Lung (tissue), 12 donors: ENCODE data around the gene OR1E1. TPM values are rescaled to one million over a fixed set of nuclear protein-coding genes. Genes with fewer than 3 reads are reported as not detected.
"Not testable (repeated sequence)": the region's sequence is repeated elsewhere in the genome, so short reads cannot be mapped to it uniquely, and the experiment has no call there.

ENCODE experiments used
- ATAC-seq: fragments of 200-7000 bp; cut with Tn5 transposase; one replicate; pipeline ENCODE4 v1.9.1; 2020; ENCODE audit warnings: moderate number of reproducible peaks; ENCODE audit not compliant: insufficient read depth, low FRiP score
- DNase-seq, 3 donors: peaks; one replicate each; pipeline ENCODE4 v3.0.0-alpha.2; 2013 to 2017
- H3K27ac ChIP-seq, 2 donors: one replicate each; pipeline ENCODE4 v1.5.1; 2013; ENCODE audit warnings: mild to moderate bottlenecking in 2 of 2, moderate library complexity in 2 of 2, control low read depth in 1 of 2, inconsistent platforms in 1 of 2, low read depth in 1 of 2, low read length in 1 of 2
- H3K27me3 ChIP-seq, 3 donors: one replicate each; pipeline ENCODE4 v1.5.1; 2013; ENCODE audit warnings: low read length in 2 of 3; ENCODE audit not compliant: control insufficient read depth in 3 of 3, insufficient read depth in 3 of 3
- H3K36me3 ChIP-seq, 4 donors: one replicate each; pipeline ENCODE4 v1.5.1; 2013; ENCODE audit warnings: low read length in 4 of 4, mild to moderate bottlenecking in 1 of 4, moderate library complexity in 1 of 4; ENCODE audit not compliant: control insufficient read depth in 4 of 4, insufficient read depth in 4 of 4
- H3K4me1 ChIP-seq, 5 donors: one replicate each; pipeline ENCODE4 v1.5.1; 2013; ENCODE audit warnings: low read length in 5 of 5, mild to moderate bottlenecking in 2 of 5, moderate library complexity in 1 of 5; ENCODE audit not compliant: control insufficient read depth in 5 of 5, insufficient read depth in 5 of 5
- H3K4me3 ChIP-seq: one replicate; pipeline ENCODE4 v1.5.1; 2013; ENCODE audit warnings: mild to moderate bottlenecking, control low read depth, moderate library complexity
- H3K9ac ChIP-seq, 2 donors: one replicate each; pipeline ENCODE4 v1.5.1; 2013; ENCODE audit warnings: low read length in 2 of 2, control low read depth in 1 of 2; ENCODE audit not compliant: insufficient read depth in 1 of 2
- H3K9me3 ChIP-seq, 4 donors: one replicate each; pipeline ENCODE4 v1.5.1; 2013; ENCODE audit warnings: low read length in 3 of 4, mild to moderate bottlenecking in 1 of 4, moderate library complexity in 1 of 4; ENCODE audit not compliant: control insufficient read depth in 4 of 4, insufficient read depth in 3 of 4
- CTCF ChIP-seq: IDR thresholded peaks from 2 replicates; pipeline ENCODE4 v1.5.1; 2012; ENCODE audit warnings: mild to moderate bottlenecking; ENCODE audit errors: control extremely low read depth, extremely low read depth
- WGBS, 2 donors: extraction: QIAGEN DNeasy Blood & Tissue Kit; methylation state at CpG; one replicate each; pipeline ENCODE4 v1.1.7; 2013; 5-methylcytosine and 5-hydroxymethylcytosine counted together
- polyA plus RNA-seq, 2 donors: library from polyadenylated mRNA; stranded (reverse); fragments of 200-250 nt; gene quantifications; one replicate each; pipeline ENCODE4 v1.2.1, GENCODE V29; 2013
- total RNA-seq, 2 donors: library from RNA; depleted of rRNA in 1 of 2; stranded (reverse); fragments of >200 nt in 1 of 2; gene quantifications; one replicate each; pipeline ENCODE4 v1.2.1, GENCODE V29; 2014 to 2021
- donor health status: control.
- donor health status: control.
- donor health status: Bipolar disorder and iron deficiency.
- donor health status: healthy.
- donor health status: DM: yes; HTN: yes; CAD: no.

OR1E1 gene
- total and polyA plus RNA-seq, 4 donors, result not detected

GRCh38 chr17:3438368-3438767, 40.2 kb upstream of the OR1E1 start:
- TF ChIP-seq CTCF, result no peak
- Histone ChIP-seq H3K9ac (no peak overlapping the region), H3K4me1 (peaks cover 0 to 16% (median 0%) of the 10 kb centered on the region in 5 donors), H3K9me3 (no peaks in the 10 kb centered on the region), H3K27me3 (no peaks in the 10 kb centered on the region), H3K4me3 (no peak overlapping the region), H3K27ac (no peak overlapping the region), H3K36me3 (no peaks in the 10 kb centered on the region)
- DNase-seq, result no peak
- 56 to 76% methylated on average over 1 of the region's 1 CpG for WGBS, 2 donors
- ATAC-seq, result no peak

GRCh38 chr17:3433741-3434140, 35.5 kb upstream of the OR1E1 start, which contains the start of gene OR1E2:
Gene OR1E2 (minus strand): TSS chr17:3433841. CDS start chr17:3433841, 0 bp downstream.
- DNase-seq, result no peak
- Histone ChIP-seq H3K27me3 (no peaks in the 10 kb centered on the region), H3K4me3 (no peak within 1 kb of the TSS), H3K4me1 (no peaks in the 10 kb centered on the region), H3K9ac (no peak within 1 kb of the TSS), H3K36me3 (no peaks in the 10 kb centered on the region), H3K27ac (no peak within 1 kb of the TSS), H3K9me3 (no peaks in the 10 kb centered on the region)
- 74 to 79% methylated on average over 3 of the region's 3 CpGs for WGBS, 2 donors
- no peak for ATAC-seq
- TF ChIP-seq CTCF, result no peak

GRCh38 chr17:3433215-3433614, 35.0 kb upstream of the OR1E1 start:
- H3K27me3 ChIP-seq, H3K27ac ChIP-seq, H3K4me1 ChIP-seq, H3K9ac ChIP-seq, ATAC-seq, H3K36me3 ChIP-seq, H3K9me3 ChIP-seq, H3K4me3 ChIP-seq: not testable (repeated sequence)
- 17 to 31% methylated on average over 7 of the region's 7 CpGs for WGBS, 2 donors
- peak in 1 of 3 donors; percentile 26 for DNase-seq

- Histone ChIP-seq H3K27ac (no peak overlapping the region), H3K27me3 (no peaks in the 10 kb centered on the region), H3K4me1 (no peaks in the 10 kb centered on the region), H3K9me3 (no peaks in the 10 kb centered on the region), H3K36me3 (no peaks in the 10 kb centered on the region), H3K9ac (no peak overlapping the region), H3K4me3 (no peak overlapping the region)
- no peak for ATAC-seq
- DNase-seq, result no peak
- 55 to 90% methylated on average over 2 of the region's 2 CpGs for WGBS, 2 donors
- TF ChIP-seq CTCF, result no peak
Observed at GRCh38 chr17:3418222-3418621, 20.0 kb upstream of the OR1E1 start.
